Effector memory CD4-positive, alpha-beta T cell (primary cell): ENCODE measurements around the gene CCDC7.
"Not testable (repeated sequence)": the region's sequence is repeated elsewhere in the genome, so short reads cannot be mapped to it uniquely, and the experiment has no call there.

Experiments used
- DNase-seq, 3 donors: peaks; one replicate each; pipeline ENCODE4 v3.0.0-alpha.2; 2020
- H3K27ac ChIP-seq: 2 replicates; pipeline ENCODE4 v1.7.0; 2013; ENCODE audit warnings: mild to moderate bottlenecking, low read length, moderate library complexity; ENCODE audit not compliant: insufficient read depth, poor library complexity, severe bottlenecking
- H3K27me3 ChIP-seq: replicated peaks from 2 replicates; pipeline ENCODE4 v1.7.0; 2013; ENCODE audit warnings: mild to moderate bottlenecking, low read length; ENCODE audit not compliant: insufficient read depth, control insufficient read depth, poor library complexity, severe bottlenecking
- H3K36me3 ChIP-seq: 2 replicates; pipeline ENCODE4 v1.7.0; 2013; ENCODE audit warnings: mild to moderate bottlenecking, low read length, moderate library complexity; ENCODE audit not compliant: control insufficient read depth, insufficient read depth
- H3K4me1 ChIP-seq: 2 replicates; pipeline ENCODE4 v1.7.0; 2013; ENCODE audit warnings: low read length, mild to moderate bottlenecking; ENCODE audit not compliant: control insufficient read depth, insufficient read depth, poor library complexity, severe bottlenecking
- H3K4me3 ChIP-seq: 2 replicates; pipeline ENCODE4 v1.7.0; 2013; ENCODE audit warnings: low read length, low read depth, mild to moderate bottlenecking; ENCODE audit not compliant: insufficient read depth, poor library complexity, severe bottlenecking
- H3K9me3 ChIP-seq: 2 replicates; pipeline ENCODE4 v1.7.0; 2013; ENCODE audit warnings: mild to moderate bottlenecking, low read length, moderate library complexity; ENCODE audit not compliant: control insufficient read depth
- total RNA-seq, 3 donors: gene quantifications; one replicate each; lab custom pipeline; 2026; lab: John Stamatoyannopoulos, UW

The CCDC7 gene
- total RNA-seq: 63.3 to 86.5 (median 80.4) reads per million in 3 donors

DNA sequence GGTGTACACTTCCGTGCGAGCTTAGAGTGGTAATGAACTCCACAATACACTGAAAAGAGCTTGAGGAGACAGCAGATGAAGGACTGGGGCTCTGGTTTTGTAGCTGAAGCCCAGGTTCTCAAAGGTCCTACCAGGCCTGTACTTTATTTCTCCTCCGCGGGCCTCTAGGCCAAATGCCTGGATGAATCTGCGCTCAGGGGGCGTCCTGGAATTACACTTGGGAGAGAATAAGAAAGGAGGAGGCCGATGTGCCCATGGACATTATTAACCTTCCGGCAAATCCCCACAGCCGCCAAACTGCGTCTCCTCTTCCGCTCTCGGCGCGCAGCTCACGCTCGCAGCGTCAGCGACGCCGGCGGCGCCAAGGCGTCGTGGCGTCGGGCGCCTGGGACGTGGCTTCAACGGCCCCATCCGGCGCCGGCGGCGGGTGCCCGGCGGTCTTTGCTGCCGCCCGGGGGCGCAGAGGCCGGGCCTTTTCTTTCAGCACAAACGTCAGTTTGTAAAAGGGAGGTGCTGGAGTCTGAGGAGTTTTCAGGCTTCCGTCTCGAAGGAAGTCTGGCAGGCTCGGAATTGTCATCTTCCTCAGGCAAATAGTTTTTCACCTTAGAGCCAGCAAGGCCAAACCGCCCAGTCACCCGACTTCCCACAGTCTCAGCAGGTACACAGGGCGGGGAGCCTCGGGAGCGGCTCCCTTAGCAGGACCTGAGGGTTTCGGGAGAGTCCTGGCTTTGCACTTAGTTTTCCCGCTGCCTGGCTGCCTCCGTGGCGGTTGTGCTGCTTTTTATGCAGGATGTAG, at the start of gene CCDC7:
Gene CCDC7, plus strand, starts transcription at position 401 of the 796 bp plus-strand sequence. CDS start 5,503 bp downstream, outside the sequence.
- H3K4me1 ChIP-seq: peaks cover 5% of the 10 kb centered on the region
- H3K27ac ChIP-seq: peak within 1 kb of the TSS; percentile 95
- H3K27me3 ChIP-seq: no peaks in the 10 kb centered on the region
- no peaks in the 10 kb centered on the region for H3K9me3 ChIP-seq
- DNase-seq: peak; percentile 75 to 81 (median 76)
- H3K36me3 ChIP-seq: no peaks in the 10 kb centered on the region
- H3K4me3 ChIP-seq: peak within 1 kb of the TSS; percentile 83

DNA sequence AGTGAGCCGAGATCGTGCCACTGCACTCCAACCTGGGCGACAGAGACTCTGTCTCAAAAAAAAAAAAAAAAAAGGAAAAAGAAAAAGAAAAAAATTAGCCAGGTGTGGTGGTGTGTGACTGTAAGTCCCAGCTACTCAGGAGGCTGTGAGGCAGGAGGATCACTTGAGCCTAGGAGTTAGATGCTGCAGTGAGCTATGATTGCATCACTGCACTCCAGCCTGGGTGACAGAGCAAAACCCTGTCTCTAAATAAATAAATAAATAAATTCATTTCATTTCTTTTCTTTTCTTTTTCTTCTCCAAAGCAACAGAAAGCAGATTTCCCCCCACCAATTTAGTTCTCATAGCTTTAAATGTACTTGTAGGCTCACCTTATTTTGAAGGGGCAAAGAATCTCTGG, 48.8 kb upstream of the CCDC7 start:
- not testable (repeated sequence) for H3K36me3 ChIP-seq, H3K27me3 ChIP-seq, H3K9me3 ChIP-seq, H3K4me3 ChIP-seq, H3K4me1 ChIP-seq, H3K27ac ChIP-seq, DNase-seq

DNA sequence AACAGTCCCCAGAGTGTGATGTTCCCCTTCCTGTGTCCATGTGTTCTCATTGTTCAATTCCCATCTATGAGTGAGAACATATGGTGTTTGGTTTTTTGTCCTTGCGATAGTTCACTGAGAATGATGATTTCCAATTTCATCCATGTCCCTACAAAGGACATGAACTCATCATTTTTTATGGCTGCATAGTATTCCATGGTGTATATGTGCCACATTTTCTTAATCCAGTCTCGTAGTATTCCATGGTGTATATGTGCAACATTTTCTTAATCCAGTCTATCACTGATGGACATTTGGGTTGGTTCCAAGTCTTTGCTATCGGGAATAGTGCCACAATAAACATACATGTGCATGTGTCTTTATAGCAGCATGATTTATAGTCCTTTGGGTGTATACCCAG, 46.2 kb upstream of the CCDC7 start:
- not testable (repeated sequence) for H3K27ac ChIP-seq, DNase-seq, H3K9me3 ChIP-seq, H3K36me3 ChIP-seq, H3K4me1 ChIP-seq, H3K4me3 ChIP-seq, H3K27me3 ChIP-seq

DNA sequence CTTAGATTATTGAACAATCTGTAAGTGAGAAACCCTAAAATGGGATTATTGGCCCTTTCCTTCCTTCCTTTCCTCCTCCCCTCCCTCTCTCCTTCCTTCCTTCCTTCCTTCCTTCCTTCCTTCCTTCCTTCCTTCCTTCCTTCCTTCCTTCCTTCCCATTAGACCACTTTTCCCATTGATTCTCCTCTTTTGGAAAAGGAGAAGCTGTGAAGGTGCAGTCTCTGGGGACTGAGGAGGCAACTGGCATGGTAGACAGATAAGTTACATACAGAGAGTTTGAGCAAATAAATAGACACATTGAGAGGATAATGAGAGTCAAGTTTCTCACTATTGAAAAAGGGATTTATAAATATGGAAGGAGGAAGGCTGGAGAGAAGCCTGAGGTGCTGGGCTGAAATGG, 45.0 kb upstream of the CCDC7 start:
- DNase-seq: no peak
- Histone ChIP-seq H3K27ac (no peak overlapping the region), H3K27me3 (no peaks in the 10 kb centered on the region), H3K4me1 (no peaks in the 10 kb centered on the region), H3K9me3 (no peaks in the 10 kb centered on the region), H3K36me3 (no peaks in the 10 kb centered on the region), H3K4me3 (no peak overlapping the region)

DNA sequence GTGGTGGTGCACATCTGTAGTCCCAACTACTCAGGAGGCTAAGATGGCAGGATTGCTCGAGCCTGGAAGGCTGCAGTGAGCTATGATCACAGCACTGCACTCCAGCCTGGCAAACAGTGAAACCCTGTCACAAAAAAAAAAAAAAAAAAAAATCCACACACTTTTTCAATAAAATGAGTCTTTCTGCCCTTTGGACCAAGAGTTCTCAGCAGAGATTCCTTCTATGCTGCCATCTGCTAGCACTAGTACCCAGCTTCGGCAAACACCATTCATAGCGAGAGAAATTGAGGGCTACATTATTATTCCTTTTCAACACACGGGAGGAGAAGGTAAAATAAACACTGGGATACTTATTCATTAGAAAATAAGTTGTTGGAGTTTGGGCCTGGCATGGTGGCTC, 43.4 kb upstream of the CCDC7 start:
- H3K36me3 ChIP-seq: no peaks in the 10 kb centered on the region
- DNase-seq: no peak
- no peaks in the 10 kb centered on the region for H3K4me1 ChIP-seq
- no peak overlapping the region for H3K27ac ChIP-seq
- H3K27me3 ChIP-seq: no peaks in the 10 kb centered on the region
- no peak overlapping the region for H3K4me3 ChIP-seq
- no peaks in the 10 kb centered on the region for H3K9me3 ChIP-seq

DNA sequence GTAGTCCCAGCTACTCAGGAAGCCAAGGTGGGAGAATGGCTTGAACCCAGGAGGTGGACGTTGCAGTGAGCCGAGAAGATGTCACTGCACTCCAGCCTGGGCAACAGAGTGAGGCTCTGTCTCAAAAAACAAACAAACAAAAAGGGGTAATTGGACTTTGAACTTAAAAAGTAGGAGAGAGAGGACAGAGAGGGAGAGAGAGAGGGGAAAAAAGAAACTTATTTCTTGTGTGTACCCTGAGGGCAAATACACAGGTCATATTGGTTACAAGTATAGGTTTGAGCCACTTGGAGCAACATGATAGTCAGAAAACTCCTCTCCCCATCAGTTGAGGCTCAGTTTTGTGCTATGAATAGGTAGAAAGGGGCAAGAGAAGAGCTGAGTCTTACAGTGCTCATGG, 42.8 kb upstream of the CCDC7 start:
- H3K36me3 ChIP-seq: no peaks in the 10 kb centered on the region
- H3K27ac ChIP-seq: no peak overlapping the region
- H3K9me3 ChIP-seq: no peaks in the 10 kb centered on the region
- no peaks in the 10 kb centered on the region for H3K4me1 ChIP-seq
- H3K27me3 ChIP-seq: no peaks in the 10 kb centered on the region
- no peak for DNase-seq
- H3K4me3 ChIP-seq: no peak overlapping the region

DNA sequence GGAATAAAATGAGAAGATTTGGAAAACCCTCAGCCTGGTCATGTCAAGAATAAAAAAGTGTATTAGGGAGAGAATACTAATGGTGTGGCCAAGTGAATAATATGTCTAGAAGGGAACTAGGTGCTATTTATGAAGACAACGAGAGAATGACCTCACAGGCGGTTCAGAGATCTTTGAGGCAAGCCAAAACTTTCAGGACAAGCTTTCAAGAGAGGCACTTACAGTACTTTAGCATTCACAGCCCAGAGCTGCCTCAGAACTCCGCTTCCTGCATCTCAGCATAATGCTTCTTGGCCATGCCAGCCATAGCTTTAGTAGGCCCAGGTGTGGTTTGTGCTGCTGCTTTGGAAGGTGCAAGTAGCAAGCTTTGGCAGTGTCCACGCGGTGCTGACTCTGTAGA, 37.2 kb upstream of the CCDC7 start:
- Histone ChIP-seq H3K9me3 (no peaks in the 10 kb centered on the region), H3K27me3 (no peaks in the 10 kb centered on the region), H3K27ac (no peak overlapping the region), H3K4me1 (no peaks in the 10 kb centered on the region), H3K36me3 (no peaks in the 10 kb centered on the region), H3K4me3 (no peak overlapping the region)
- DNase-seq: no peak

DNA sequence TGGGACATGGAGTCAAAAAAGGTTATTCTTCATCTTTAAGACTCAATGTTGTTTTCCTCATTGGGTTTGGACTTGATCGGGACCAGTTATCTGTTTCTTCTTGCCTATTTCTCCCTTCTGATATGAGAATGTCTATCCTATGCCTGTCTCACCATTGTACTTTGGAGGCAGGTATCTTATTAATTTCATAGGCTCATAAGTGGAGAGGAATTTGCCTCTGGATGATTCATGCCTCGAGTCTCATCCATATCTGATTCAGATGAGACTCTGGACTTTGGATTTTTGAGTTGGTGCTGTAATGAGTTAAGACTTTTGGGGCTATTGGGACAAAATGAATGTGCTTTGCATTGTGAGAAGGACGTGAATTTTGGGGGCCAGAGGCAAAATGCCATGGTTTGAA, 36.2 kb upstream of the CCDC7 start:
- Histone ChIP-seq H3K9me3 (no peaks in the 10 kb centered on the region), H3K27ac (no peak overlapping the region), H3K4me1 (peaks cover 3% of the 10 kb centered on the region), H3K36me3 (no peaks in the 10 kb centered on the region), H3K27me3 (no peaks in the 10 kb centered on the region), H3K4me3 (no peak overlapping the region)
- no peak for DNase-seq

DNA sequence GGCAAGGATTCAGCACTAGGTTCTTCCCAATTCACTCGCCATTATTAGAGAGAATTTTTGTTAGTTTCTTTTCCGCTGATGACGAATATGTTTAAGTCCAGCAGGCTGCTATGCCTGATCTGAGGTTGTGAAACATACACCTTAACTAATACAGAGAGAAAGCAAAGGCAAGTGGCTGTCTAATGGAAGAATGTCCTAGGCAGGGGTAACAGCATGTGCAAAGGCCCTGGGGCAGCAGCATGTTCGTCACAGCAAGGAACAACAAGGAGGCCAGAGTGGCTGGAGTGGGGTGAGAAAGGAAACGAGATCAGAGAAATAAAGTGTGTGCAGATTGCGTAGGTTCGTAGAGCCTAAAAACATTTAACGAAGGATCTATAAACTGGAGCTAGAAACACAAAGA, 35.4 kb upstream of the CCDC7 start:
- Histone ChIP-seq H3K27ac (no peak overlapping the region), H3K4me3 (no peak overlapping the region), H3K27me3 (no peaks in the 10 kb centered on the region), H3K36me3 (no peaks in the 10 kb centered on the region), H3K4me1 (peaks cover 3% of the 10 kb centered on the region), H3K9me3 (no peaks in the 10 kb centered on the region)
- DNase-seq: no peak

DNA sequence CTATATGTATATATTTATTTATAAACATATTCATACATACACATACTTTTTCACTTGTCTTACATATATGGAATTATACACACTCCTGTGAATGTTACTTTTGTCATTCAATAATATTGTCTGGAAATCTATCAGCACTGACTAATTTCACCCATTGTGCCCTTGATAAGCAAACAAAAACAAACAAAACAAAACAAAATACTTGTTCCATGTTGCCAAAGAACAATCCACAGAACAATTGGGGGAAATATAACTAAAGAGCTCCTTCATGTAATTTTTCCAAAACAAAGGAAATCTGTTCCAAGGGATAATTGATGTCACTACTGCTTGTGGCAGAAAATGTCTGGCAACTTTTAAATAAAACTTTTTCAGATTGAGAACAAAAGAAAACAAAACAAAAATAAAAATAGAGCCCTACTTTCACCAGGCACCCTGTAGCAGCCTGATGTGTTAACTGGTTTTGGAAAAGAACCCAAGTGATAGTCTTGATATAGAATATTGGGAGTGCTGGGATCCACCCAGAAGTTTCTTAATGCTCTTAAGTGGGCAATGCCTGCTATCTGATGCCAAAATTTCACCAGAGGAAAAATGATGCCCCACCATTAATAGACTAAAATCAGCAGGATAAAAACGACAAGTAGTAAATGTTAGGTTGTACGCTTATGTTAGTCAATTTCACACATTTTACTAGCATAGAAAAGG, 34.0 kb upstream of the CCDC7 start:
- no peak for DNase-seq
- Histone ChIP-seq H3K36me3 (no peaks in the 10 kb centered on the region), H3K27me3 (no peaks in the 10 kb centered on the region), H3K4me3 (no peak overlapping the region), H3K27ac (no peak overlapping the region), H3K4me1 (peaks cover 3% of the 10 kb centered on the region), H3K9me3 (no peaks in the 10 kb centered on the region)
